Neural cell (in vitro differentiated cells): ENCODE measurements around the gene RGP1. TPM values are rescaled to one million over a fixed set of nuclear protein-coding genes. Genes with fewer than 3 reads are reported as not detected.

Source experiments
- polyA plus RNA-seq: library from polyadenylated mRNA; depleted of rRNA; stranded (reverse); fragments of >200 nt; gene quantifications from 2 replicates; pipeline ENCODE4 v1.2.3, GENCODE V29; 2014
- small RNA-seq, 3 experiments: library from RNA; depleted of rRNA; stranded (forward); fragments of <200 nt; gene quantifications; one replicate each; pipeline ENCODE3, GENCODE V24; 2012

The RGP1 gene
- polyA plus RNA-seq, 1 donor from 2014 or later: 8.1 TPM

Small RNA genes within 50 kb of the gene (small RNA-seq; reads per million reads assigned to genes)
- gene MIR6853: 0 to 3.8 (median 0) reads per million in 3 experiments

Other genes with a start within 250 kb of the RGP1 start
- 37.9 and 44.3 TPM in 2 replicates for gene TESK1, start 144.0 kb upstream of the RGP1 start, polyA plus RNA-seq
- gene CD72, start 130.9 kb upstream of the RGP1 start, polyA plus RNA-seq: not detected in 2 replicates
- gene SIT1, start 98.4 kb upstream of the RGP1 start, polyA plus RNA-seq: not detected in 2 replicates
- 9,508 TPM in 1 of 2 replicates, not detected in the other for gene RMRP, start 91.3 kb upstream of the RGP1 start, polyA plus RNA-seq
- 41.4 and 44.4 TPM in 2 replicates for gene CCDC107, start 91.0 kb upstream of the RGP1 start, polyA plus RNA-seq
- gene ARHGEF39, start 84.1 kb upstream of the RGP1 start, polyA plus RNA-seq: 0.51 TPM in 1 of 2 replicates, not detected in the other
- gene CA9, start 75.4 kb upstream of the RGP1 start, polyA plus RNA-seq: not detected in 2 replicates
- gene TPM2, start 59.4 kb upstream of the RGP1 start, polyA plus RNA-seq: not detected in 2 replicates
- 7.1 and 9.0 TPM in 2 replicates for gene TLN1, start 17.1 kb upstream of the RGP1 start, polyA plus RNA-seq
- 88.4 and 92.9 TPM in 2 replicates for gene CREB3, start 16.6 kb upstream of the RGP1 start, polyA plus RNA-seq
- 102 and 113 TPM in 2 replicates for gene GBA2, start 59 bp upstream of the RGP1 start, polyA plus RNA-seq
- not detected in 2 replicates for gene MSMP, start 5.0 kb downstream of the RGP1 start, polyA plus RNA-seq
- gene NPR2, start 42.3 kb downstream of the RGP1 start, polyA plus RNA-seq: 3.1 and 9.6 TPM in 2 replicates
- gene SPAG8, start 63.0 kb downstream of the RGP1 start, polyA plus RNA-seq: 2.9 and 4.2 TPM in 2 replicates
- gene HINT2, start 65.8 kb downstream of the RGP1 start, polyA plus RNA-seq: 31.0 and 31.6 TPM in 2 replicates
- gene FAM221B, start 79.4 kb downstream of the RGP1 start, polyA plus RNA-seq: 0.09 TPM in 1 of 2 replicates, not detected in the other
- gene TMEM8B, start 79.9 kb downstream of the RGP1 start, polyA plus RNA-seq: 12.7 and 12.9 TPM in 2 replicates
- gene OR13J1, start 121.1 kb downstream of the RGP1 start, polyA plus RNA-seq: not detected in 2 replicates
- 0.84 TPM in 1 of 2 replicates, not detected in the other for gene HRCT1, start 156.9 kb downstream of the RGP1 start, polyA plus RNA-seq
- 0.35 TPM in 1 of 2 replicates, not detected in the other for gene SPAAR, start 160.2 kb downstream of the RGP1 start, polyA plus RNA-seq
- not detected in 2 replicates for gene OR2S2, start 208.9 kb downstream of the RGP1 start, polyA plus RNA-seq